Transverse colon (tissue), 4 donors: ENCODE data around the gene HOXC13.

Experiments used
- POLR2A ChIP-seq: fragments of 450-650 bp; IDR thresholded peaks from one replicate; pipeline ENCODE4 v1.6.1; 2016; ENCODE audit warnings: antibody characterized with exemption, mild to moderate bottlenecking, moderate library complexity
- POLR2AphosphoS5 ChIP-seq, 3 donors: sonication (generic); formaldehyde crosslinking; IDR thresholded peaks; one replicate each; pipeline ENCODE4 v1.6.1; 2016; ENCODE audit warnings: antibody characterized with exemption in 3 of 3
- TF ChIP-seq, protein P1 (sequence below), 5 experiments: fragments of 200-600 bp in 3 of 5; fragments of 450-650 bp in 2 of 5; sonication (generic) in 3 of 5; IDR thresholded peaks; 1 replicate in 2 of 5; 2 replicates in 3 of 5; pipeline ENCODE4 v1.5.1; 2016 to 2017; ENCODE audit warnings: antibody characterized with exemption in 5 of 5, inconsistent platforms in 3 of 5, mild to moderate bottlenecking in 2 of 5, moderate library complexity in 1 of 5

- TF ChIP-seq POLR2AphosphoS5 (IDR thresholded peaks at IDR 0.05) (no peak), POLR2A (no peak)
- TF ChIP-seq, protein P1, sequence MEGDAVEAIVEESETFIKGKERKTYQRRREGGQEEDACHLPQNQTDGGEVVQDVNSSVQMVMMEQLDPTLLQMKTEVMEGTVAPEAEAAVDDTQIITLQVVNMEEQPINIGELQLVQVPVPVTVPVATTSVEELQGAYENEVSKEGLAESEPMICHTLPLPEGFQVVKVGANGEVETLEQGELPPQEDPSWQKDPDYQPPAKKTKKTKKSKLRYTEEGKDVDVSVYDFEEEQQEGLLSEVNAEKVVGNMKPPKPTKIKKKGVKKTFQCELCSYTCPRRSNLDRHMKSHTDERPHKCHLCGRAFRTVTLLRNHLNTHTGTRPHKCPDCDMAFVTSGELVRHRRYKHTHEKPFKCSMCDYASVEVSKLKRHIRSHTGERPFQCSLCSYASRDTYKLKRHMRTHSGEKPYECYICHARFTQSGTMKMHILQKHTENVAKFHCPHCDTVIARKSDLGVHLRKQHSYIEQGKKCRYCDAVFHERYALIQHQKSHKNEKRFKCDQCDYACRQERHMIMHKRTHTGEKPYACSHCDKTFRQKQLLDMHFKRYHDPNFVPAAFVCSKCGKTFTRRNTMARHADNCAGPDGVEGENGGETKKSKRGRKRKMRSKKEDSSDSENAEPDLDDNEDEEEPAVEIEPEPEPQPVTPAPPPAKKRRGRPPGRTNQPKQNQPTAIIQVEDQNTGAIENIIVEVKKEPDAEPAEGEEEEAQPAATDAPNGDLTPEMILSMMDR (IDR thresholded peaks at IDR 0.05), result no peak
Observed at GRCh38 chr12:53899230-53899629, 39.4 kb upstream of the HOXC13 start.
